GM12891 (cell line): ENCODE data around the gene RFFL.

ENCODE experiments used
- POLR2A ChIP-seq: IDR thresholded peaks from 2 replicates; pipeline ENCODE4 v1.6.1; 2011; ENCODE audit warnings: low read depth, low read length, control low read depth
- POLR2AphosphoS5 ChIP-seq: IDR thresholded peaks from 2 replicates; pipeline ENCODE4 v1.6.1; 2011; ENCODE audit warnings: low read depth, low read length, control low read depth
- SPI1 ChIP-seq: IDR thresholded peaks from 2 replicates; pipeline ENCODE4 v1.6.1; 2011; ENCODE audit warnings: low read depth, low read length, control low read depth
- TAF1 ChIP-seq: IDR thresholded peaks from 2 replicates; pipeline ENCODE4 v1.6.1; 2011; ENCODE audit warnings: low read depth, low read length, control low read depth

DNA sequence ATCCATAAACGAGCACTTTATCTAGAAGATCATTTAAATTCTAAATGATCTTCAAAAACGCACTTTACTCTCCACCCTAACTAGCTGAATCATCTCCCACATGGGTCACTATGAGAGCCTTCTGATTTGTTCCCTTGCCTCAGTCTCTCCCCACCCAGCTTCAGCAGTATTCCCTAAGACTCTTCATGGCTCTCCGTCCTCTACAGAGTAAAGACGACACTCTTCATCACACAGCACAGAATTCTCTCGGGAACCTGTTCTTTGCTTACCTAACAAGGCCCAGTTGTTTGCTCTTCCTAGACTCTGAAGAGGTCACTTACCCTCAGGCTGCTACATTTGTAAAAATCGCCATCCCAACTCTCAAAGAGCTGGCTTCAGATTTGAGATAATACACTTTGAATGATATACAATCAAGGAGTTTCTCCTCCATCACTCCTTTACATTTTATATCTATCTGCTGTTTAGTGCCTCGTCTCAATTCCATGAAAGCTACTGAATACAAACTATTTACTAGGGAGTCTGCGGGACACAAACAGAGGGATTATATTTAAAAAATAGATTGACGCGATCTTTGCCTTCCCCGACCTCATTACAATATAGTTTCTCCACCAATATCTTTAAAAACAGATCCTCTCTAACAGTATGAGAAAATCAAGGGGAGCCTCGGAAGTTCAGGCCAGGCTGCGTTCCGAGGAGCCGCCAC is 83.7 kb downstream of the RFFL start:
- TF ChIP-seq POLR2A: no peak
- TF ChIP-seq POLR2AphosphoS5: no peak
- no peak for TF ChIP-seq TAF1
- no peak for TF ChIP-seq SPI1
